GM21529 (cell line): ENCODE measurements around the gene ATP1B3.
"Not testable (repeated sequence)": the region's sequence is repeated elsewhere in the genome, so short reads cannot be mapped to it uniquely, and the experiment has no call there.

ENCODE experiments used
- ATAC-seq: cut with Tn5 transposase; IDR thresholded peaks from one replicate; pipeline ENCODE4 v1.9.1; 2021; ENCODE audit not compliant: unreplicated experiment

Gene ATP1B3

DNA sequence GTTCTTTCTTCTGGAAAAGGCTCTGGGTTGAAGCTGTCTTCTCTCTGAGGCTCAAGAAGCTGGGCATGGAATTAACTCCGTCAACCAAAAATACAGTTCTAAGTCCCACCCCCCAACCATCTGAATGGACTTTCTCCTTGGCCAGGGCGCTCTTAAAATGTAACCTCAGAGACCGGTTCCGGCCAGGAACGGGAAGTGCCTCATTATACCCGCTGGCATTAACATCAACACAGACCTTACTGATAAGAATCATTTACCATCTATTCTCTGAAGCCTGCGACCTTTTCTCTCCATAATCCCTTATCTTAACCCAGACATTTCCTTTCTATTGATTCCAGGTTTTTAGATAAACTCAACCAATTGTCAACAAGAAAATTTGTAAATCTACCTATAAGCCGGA lies 64.7 kb downstream of the ATP1B3 start:
- no peak for ATAC-seq

DNA sequence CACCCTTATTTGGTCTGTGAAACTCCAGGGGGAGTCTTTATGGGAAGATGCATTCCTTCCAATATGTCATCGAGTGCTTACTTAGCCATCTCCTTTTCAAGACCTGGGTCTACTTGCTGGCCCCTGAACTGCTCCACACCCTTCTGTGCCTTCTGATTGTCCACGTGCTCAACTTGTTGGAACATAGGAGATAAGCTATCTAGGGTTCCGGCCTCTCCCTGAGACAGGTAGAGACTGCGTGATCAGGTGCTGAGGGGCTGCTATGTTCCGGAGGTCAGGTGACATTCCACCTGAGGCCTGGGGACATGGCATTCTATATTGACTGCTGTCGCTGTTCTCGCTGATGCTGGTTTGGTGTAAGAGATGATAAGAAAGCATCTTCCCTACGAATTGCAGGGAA lies 65.6 kb downstream of the ATP1B3 start:
- no peak for ATAC-seq

DNA sequence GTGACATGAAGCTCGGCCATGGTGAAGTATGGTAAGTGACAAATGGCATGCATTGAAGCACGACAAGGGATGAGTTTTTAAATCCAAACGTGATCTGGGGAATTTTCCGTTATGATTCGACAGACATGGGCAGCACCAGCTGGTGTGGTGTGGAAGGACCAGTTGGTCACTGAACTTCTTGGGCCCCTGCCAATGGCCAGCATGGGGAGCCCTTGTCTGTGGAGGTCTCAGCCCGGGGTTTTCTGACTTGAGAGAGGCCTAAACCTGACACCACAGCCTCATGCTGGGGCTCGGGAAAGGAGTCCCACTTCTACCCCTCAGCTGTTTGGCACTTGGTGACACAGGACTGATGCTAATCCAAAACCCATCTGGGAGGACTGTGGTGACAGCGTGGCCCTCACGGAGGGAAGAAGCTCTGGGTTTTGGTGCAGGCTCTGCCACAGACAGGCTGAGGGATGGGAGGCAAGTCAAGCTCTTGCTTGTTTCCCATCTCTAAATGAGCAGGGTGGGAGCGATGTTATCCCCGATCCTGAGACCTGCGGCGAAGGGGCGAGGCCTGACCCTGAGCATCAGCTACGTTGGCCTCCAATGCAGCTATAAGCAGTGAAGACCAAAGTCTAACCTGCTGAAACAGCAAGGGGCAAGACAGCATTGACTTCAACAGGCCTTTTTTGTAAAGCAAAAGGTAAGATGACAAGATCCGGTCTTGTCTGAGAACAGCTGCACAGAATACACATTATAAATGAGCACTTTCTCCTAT lies 69.5 kb downstream of the ATP1B3 start:
- no peak for ATAC-seq

DNA sequence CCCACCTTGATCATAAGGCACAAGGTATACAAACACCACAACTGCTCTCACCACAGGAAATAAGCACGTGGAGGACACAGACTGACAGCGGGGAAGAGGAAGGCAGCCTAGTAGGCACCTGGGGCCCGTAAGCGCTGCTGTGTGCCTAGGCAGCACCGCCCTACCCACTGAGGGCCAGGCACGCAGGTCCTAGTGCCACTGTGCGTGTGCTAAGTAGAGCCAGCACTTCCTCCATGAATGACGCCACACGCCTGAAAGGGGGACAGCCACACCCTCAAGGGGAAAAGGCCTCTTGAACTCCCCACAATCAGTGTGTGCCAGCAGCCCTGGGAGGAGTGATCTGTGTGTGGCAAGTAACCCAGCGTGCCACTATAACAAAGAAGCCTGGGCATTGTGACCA lies 73.0 kb downstream of the ATP1B3 start:
- ATAC-seq, result no peak

DNA sequence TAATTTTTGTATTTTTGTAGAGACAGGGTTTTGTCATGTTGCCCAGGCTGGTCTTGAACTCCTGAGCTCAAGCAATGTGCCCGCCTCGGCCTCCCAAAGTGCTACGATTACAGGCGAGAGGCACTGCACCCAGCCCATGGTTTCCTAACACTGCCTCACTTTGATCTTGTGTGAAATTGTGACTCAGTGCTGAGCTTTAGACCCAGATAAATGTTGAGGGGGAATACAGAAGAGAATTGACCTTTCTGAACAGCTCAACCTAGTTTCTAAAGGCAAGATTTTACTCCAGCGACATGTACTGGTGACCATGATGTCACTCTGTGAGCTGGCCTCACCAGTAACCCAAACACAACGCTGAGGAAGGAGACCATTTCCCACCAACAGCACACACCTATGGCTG lies 73.5 kb downstream of the ATP1B3 start:
- no peak for ATAC-seq

DNA sequence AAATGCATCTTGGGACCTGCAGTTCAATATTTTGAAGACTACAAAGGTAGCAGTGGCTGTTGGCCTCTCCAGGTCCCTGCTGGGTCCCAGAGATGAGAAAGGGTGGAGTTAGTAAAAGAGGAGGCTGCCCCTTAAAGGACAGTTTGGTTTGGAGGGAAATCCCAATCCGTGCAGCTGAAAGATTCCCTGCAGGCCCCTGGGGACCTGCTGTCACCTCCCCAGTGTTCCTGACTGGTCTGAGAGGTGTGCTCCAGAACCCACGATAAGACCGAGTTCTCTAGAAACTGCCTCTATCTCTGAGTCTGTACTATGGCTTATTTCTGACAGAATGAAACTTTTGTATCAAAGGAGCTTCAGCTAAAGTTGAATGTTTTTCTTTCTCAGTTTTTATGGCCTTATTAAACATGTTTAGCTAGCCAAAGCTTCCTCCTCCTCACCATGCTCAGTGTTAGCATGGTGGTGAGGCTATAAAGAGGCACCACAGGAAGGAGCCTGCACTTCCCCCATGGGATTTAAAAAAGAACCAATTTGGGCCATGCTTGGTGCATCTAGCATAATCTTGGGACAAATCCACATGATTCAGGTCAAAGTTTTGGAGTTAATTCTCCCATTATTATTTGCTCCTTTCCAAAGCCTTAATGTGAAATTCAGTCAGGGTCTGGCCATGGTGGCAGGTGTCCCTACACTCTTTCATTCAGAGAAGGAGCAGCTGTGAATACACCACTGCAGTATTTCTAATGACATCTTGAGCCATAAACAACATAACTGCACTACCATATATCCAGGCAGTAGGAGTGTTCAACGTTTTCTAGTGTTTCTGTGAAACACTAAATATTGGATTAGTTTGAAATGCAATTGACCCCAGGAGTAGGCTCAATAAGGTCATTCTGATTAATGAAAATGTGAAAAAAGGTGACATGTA lies 74.4 kb downstream of the ATP1B3 start:
- ATAC-seq, result no peak

DNA sequence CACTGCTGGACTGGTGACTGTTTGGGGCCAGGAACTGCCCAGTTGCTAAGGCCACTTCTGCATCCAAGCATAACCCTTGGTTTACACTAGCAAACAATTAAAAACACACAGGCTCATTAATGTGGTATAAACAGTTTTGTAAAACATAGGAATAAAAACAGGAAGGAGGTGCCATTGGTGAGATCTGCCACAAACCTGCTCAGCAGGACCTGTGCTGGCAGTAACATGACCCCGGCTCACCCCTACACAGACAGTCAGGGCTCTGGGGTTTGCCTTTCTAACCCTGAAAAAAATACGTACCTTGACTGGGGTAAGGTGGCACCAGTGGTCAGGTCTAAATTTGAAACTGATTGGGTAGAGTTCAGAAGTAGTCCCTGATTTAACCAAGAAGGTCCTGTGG lies 76.2 kb downstream of the ATP1B3 start:
- ATAC-seq, result no peak

DNA sequence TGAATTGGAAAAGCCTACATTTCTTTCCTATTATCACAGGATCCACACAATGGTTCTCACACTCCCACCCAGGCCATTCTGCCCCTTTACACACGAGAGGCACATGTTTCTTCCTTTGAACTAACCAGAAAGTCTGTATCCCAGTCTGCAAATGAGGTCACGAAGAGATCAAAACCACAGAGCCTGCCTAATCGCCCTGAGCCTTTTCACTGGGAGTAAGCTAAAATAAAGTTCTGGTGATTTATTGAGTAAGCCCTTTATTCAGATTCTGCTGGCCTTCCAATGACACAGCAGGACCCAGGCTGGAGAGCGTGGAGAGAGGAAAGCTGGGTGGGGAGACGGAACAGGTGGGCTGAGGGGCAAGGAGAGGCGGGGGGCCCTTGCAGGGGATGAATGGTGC lies 78.7 kb downstream of the ATP1B3 start:
- ATAC-seq, result no peak

DNA sequence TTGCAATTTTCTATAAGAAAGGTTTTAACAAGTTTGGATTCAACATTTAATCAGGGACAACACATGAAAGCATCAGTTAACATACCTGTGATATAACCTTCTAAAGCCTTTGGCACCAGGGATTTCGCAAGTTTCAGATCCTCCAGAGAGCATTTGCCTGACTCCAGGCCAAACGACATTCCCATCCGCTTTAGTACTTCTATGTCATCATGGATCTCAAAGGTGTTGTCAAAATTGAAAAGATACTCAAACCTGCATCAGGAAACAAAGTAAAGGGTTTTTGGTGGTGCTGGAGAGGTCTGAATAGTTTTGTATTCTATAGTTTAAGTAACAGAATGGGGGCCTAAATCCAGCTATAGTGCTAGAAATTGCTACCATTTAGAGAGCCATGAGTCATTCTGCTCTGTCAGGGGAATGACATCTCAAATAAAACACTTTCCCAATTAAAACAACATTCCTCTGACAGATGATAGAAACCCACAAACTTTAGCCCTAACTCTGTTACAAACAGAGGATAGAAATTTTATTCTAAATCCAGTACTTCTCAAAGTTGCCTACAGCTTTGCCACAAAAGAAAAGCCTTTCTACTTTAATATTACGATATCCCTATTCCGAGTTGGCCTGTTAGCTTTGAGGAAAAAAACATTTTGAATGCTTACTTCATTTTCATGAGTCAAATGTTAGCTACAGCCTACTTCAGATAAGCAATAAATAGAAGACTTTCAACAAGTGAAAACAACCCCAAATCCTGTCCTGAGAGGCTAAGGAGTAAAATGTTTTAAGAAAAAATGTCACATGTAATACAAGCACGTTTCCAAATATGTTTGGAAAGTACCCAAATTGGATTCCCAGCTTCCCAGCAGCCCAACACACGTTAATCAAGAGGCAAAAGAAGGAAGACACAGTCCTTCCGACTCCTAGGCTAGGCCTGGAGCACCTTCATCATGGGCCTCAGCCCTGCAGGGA lies 83.4 kb downstream of the ATP1B3 start:
- no peak for ATAC-seq

DNA sequence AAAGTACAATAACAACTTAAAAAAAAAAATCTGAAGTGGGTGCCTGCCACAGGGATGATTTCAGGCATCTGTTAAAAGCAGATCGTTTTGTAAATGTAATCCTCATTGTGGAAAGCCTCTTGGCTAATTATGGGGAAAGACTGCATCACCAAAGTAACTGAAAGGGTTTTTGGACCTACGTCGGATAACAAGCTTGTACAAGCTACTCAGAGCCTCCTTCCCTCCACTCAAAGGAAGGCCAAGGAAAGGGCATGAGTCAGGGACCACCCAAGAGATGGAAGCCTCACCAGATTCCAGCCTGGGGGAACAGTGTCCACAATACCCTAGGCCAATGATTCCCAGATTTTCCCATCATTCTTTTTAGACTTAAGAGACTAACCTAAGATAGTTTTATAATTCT lies 84.3 kb downstream of the ATP1B3 start:
- ATAC-seq, result no peak

DNA sequence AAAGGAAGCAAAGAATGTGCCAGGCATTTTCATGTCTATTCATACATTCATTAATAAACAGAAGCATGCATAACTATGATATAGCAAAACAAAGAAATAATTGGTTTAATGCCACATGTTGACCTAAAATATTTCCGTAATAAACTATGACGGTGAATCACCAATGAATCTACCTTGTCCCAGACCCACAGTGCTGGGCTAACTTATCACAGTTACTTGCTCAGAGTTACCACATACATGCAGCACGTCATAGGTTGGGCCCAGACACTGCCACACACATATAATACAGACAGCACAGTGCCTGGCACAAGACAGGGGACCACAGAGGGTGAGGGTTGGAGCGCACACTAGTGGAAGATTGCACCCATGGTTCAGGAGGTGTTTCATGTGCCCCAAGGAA lies 86.9 kb downstream of the ATP1B3 start:
- no peak for ATAC-seq

DNA sequence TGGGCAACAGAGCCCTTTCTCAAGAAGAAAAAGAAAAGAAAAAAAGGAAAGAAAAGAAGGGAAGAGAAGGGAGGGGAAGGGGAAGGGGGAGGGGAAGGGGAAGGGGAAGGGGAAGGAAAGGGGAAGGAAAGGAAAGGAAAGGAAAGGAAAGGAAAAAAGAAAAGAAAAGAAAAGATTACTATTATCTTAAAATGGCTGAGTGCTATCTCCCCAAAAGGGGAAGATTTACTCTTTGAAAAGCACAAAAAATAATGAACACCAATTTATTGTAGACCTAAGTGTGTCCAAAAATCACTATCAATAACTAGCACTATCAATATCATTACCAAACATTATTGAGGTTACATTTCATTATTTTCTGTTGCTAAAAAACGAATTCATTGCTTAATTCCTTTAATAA lies 89.0 kb downstream of the ATP1B3 start:
- no peak for ATAC-seq

DNA sequence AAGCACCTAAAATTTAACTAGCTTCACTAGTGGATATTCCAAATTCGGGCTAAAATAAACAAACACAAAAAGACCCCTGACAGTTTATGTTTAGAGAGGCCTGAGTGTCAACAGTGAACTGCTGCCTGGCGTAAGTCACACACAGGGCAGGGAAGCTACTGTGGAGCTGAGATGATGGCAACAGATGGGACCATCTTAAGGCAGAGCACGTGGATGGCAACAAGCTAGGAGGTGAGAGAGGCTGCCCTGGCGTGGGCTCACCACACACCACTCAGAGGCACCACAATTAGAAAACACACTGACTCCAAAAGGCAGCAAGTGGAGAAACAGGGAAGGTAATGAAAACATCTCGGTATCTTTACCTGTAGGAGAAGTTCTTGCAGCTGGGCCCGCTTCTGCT lies 93.3 kb downstream of the ATP1B3 start:
- ATAC-seq, result no peak

DNA sequence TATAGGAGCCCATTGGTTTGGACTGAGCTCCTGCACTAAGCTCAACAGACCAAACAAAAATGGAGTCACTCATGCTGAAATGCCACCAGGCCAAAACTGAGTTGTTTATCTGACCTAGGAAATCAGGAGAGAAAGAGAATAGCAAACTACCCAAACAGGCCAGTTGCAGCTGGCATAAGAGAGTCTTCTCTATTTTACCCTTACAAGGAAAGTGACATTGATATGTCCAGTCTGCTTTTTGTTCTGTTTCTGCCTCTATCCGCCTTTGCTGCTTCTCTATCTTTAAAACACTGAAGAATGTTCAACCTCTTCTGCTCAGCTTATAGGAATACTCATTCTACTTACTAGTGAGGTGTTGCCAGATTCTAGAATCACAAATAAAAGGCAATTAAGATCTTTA lies 95.1 kb downstream of the ATP1B3 start:
- no peak for ATAC-seq

DNA sequence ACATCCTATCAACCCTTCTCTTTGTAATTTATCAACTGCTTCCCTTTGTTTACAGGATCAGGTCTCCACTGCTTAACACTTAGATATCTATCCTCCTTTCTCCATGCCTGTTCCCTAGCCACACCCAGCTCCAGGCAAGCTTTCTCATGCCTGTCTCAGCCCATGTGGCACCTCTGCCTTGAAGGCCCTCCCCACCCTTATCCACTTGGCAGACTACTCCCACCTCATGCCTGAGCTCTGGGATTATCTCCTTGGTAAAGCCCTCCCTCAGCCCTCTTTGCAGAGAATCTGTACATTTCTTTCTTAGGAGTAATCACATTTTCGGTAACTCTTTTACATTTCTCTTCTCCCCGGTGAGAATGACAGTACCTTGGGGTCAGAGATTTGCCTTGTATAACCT lies 96.0 kb downstream of the ATP1B3 start:
- ATAC-seq, result no peak

DNA sequence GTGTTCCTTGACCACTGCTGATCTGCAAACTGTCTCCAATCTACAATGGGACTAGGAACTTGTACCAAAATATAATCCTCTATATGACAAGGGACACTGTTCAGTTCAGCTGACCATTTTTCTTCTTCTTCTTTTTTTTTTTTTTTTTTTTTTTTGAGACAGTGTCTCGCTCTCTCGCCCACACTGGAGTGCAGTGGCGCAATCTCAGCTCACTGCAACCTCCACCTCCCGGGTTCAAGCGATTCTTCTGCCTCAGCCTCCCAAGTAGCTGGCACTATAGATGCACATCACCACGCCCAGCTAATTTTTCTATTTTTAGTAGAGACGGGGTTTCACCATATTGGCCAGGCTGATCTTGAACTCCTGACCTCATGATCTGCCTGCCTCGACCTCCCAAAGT lies 98.3 kb downstream of the ATP1B3 start:
- ATAC-seq, result not testable (repeated sequence)
